ENCODE results near the gene ARF1.

Gene ARF1

DNA sequence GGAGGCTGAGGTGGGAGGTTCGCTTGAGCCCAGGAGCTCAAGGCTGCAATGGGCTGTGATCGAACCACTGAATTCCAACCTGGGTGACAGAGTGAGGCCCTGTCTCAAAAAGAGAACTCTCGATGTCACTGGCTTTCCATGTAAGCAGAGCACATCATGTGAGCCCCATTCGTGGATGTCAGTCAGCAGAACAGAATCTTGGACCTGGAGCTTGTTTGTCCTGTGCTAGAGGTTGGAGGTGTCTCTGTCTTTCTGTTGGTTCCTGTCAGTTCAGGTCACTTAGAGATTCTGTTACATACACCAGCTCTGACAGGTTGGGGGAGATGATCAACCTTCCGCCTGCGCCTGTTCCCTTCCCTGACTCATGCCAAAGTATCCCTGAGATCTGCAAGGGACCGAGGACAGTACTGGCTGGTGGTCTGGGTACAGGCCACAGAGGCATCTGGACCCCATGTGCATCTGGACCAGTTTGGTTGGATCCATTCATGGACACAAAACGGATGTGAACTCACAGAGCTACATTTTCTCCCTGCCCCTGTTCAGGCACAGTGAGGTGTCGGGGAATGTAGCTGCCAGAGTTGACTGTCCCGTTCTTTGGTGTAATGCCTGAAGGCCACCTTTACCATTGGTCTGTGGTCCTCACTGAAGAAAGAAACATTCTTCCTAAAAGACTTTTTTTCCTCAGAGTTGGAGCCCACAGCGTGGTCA lies 10.0 kb downstream of the ARF1 start:
- no peak overlapping the region for H3K4me3 ChIP-seq (ENCODE audit: low read depth, low read length)
- no peak for DNase-seq (ENCODE audit: low read depth, low spot score)
- ChIA-PET POLR2A (interaction anchor here (1.3 kb wide), 1 partner anchor 10 kb away, joined by 3 read pairs; no protein-coding TSS in a partner anchor), CTCF (interaction anchor here (1.1 to 1.6 kb wide), 5 partner anchors 8 to 125 kb away, joined by 3 to 6 read pairs (median 3); no protein-coding TSS in a partner anchor)
- TF ChIP-seq, protein P1, sequence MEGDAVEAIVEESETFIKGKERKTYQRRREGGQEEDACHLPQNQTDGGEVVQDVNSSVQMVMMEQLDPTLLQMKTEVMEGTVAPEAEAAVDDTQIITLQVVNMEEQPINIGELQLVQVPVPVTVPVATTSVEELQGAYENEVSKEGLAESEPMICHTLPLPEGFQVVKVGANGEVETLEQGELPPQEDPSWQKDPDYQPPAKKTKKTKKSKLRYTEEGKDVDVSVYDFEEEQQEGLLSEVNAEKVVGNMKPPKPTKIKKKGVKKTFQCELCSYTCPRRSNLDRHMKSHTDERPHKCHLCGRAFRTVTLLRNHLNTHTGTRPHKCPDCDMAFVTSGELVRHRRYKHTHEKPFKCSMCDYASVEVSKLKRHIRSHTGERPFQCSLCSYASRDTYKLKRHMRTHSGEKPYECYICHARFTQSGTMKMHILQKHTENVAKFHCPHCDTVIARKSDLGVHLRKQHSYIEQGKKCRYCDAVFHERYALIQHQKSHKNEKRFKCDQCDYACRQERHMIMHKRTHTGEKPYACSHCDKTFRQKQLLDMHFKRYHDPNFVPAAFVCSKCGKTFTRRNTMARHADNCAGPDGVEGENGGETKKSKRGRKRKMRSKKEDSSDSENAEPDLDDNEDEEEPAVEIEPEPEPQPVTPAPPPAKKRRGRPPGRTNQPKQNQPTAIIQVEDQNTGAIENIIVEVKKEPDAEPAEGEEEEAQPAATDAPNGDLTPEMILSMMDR (IDR thresholded peaks at IDR 0.05; ENCODE audit: insufficient read depth, low read length, missing control alignments) = no peak

DNA sequence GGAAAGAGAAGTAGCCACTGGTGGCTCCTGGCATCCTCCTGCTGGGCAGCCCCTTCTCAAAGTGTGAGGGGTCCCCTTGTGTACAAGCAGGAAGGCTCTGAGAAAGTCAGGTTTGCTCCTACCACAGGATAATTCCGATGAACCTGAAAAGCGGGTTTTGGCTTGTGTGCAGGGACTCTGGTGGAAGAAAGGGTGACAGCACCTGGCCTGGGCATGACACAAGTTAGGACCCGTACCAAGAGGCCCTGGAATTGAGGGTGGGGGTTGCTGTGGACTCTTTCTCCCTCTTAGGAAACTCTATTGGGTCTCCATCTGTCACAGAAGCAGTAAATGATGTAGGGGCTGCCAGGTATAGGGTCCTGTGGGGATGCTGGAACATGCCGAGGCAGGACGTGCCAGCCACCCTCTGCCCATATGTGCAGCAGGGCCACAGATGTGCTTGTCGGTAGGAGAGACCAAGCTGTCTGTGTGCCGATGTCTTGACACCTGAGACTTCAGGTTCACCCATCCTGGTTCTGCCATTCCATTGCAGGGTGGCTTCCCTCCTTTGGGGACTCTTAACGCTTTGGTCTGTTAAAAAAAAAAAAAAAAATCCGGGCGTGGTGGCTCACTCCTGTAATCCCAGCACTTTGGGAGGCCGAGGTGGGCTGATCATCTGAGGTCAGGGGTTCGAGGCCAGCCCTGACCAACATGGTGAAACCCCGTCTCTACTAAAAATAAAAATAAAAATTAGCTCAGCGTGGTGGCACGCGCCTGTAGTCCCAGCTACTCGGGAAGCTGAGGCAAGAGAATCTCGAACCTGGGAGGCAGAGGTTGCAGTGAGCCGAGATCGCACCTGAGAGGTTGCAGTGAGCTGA lies 10.8 kb downstream of the ARF1 start:
- no peak for DNase-seq (ENCODE audit: low read depth, low spot score)
- ChIA-PET CTCF (interaction anchor here (1.3 kb wide), 3 partner anchors 9 to 93 kb away, joined by 3 read pairs; no protein-coding TSS in a partner anchor), POLR2A (interaction anchor here (1.7 kb wide), 1 partner anchor 9 kb away, joined by 5 read pairs; no protein-coding TSS in a partner anchor)
- no peak overlapping the region for H3K4me3 ChIP-seq (ENCODE audit: low read depth, low read length)
- TF ChIP-seq, protein P1 (IDR thresholded peaks at IDR 0.05; ENCODE audit: insufficient read depth, low read length, missing control alignments) = no peak

DNA sequence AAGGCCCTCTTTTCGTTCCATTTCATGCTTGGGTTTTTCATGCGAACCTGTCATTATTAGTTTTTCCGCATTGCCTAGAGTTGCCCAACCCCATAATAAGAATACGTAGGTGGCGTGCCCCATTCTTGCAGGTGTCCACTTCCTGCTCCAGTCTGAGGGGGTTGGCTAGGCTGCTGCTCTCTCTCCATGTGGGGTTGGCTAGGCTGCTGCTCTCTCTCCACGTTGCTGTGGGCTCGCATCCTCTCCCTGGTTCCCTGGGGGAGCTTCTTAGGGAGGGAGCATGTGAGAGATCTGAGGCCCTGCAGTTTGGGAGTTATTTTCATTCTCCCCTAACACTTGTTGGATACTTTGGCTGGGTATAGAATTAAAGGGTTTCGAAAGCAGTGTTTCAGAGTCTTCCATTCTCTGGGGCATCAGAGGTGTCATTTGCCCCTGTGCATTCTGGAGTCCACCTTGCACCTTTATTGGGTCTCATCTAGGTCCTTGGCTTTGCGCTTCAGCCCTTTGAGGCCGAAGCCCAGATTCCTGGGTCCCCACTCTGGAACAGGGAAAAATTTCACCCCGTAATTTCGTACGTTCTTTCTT lies 12.0 kb downstream of the ARF1 start:
- POLR2A ChIA-PET = interaction anchor here (1.7 kb wide), 1 partner anchor 10 kb away, joined by 5 read pairs; no protein-coding TSS in a partner anchor
- DNase-seq (ENCODE audit: low read depth, low spot score) = no peak
- H3K4me3 ChIP-seq (ENCODE audit: low read depth, low read length) = no peak overlapping the region
- CTCF ChIA-PET = interaction anchor here (1.3 kb wide), 1 partner anchor 94 kb away, joined by 3 read pairs; no protein-coding TSS in a partner anchor
- TF ChIP-seq, protein P1 (IDR thresholded peaks at IDR 0.05; ENCODE audit: insufficient read depth, low read length, missing control alignments) = no peak

DNA sequence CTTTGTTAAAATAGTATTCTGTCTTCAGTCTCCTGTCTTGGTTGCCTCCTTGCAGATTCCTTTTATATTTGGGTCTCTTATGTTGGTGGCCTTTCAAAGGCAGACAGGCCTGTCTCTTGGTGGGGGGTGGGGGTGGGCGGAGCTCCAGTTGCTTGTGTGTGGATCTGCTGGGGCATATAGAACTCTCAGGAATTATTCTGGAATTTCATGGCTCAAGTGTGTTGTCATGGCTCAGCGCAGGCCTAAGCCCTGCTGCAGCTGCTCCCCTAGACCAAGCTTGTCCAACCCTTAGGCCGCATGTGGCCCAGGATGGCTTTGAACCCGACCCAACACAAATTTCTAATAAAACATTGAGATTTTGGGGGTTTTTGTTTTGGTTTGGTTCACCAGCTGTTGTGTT lies 12.7 kb downstream of the ARF1 start:
- CTCF ChIA-PET = interaction anchor here (1.3 kb wide), 1 partner anchor 95 kb away, joined by 3 read pairs; no protein-coding TSS in a partner anchor
- TF ChIP-seq, protein P1 (IDR thresholded peaks at IDR 0.05; ENCODE audit: insufficient read depth, low read length, missing control alignments) = no peak
- no peak for DNase-seq (ENCODE audit: low read depth, low spot score)
- POLR2A ChIA-PET = no interaction called here
- no peak overlapping the region for H3K4me3 ChIP-seq (ENCODE audit: low read depth, low read length)

- POLR2A ChIA-PET = no interaction called here
- no peak overlapping the region for H3K4me3 ChIP-seq (ENCODE audit: low read depth, low read length)
- TF ChIP-seq, protein P1 (IDR thresholded peaks at IDR 0.05; ENCODE audit: insufficient read depth, low read length, missing control alignments) = no peak
- CTCF ChIA-PET = no interaction called here
- DNase-seq (ENCODE audit: low read depth, low spot score) = no peak
These were observed 13.4 kb downstream of the ARF1 start for GRCh38 chr1:228095938-228096337.
